ENCODE data around the gene SVEP1.
"Not testable (repeated sequence)": the region's sequence is repeated elsewhere in the genome, so short reads cannot be mapped to it uniquely, and the experiment has no call there.

The SVEP1 gene

DNA sequence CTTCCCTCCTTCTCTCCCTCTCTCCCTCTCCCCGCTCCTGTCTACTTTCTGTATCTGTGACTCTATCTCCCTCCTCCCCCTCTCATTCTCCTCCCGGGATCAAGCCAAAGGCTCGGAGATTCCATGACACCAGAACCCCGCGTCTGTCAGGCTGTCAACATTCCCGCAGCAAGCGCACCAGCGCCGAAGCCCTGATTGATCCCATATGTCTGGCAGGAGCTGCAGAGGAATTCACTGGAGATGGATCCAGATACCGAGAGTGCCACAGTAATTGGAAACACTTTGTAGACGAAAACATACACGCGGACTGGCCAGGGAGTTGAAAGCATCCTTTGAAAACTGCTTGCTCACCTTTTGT, 300 bp upstream of the SVEP1 start:
- DNase-seq, result peak in 16 of 58 donors; percentile 1 to 51 (median 25)

GRCh38 chr9:110578575-110579033, 937 bp downstream of the SVEP1 start:
- DNase-seq, result peak in 1 of 58 donors; percentile 47

DNA sequence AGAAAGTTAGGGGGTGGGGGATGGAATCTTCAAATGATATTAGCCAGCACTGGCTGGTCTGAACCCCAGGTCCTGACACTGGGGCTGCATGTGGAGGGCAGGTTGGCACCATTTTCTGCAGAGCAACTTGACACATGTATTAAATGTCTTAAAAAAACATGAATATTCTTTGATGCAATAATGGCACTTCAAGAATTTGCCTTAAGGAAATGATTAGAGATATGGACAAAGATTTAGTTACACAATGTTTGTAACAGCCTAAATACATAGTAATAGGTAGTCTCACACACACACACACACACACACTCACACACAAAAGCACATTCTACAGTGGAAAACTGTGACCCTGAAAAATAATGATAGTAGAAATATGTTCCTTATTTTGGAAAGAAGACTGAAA, 3.6 kb downstream of the SVEP1 start:
- no peak for DNase-seq

GRCh38 chr9:110575169-110575568, 4.4 kb downstream of the SVEP1 start:
- no peak for DNase-seq

GRCh38 chr9:110573305-110573704, 6.2 kb downstream of the SVEP1 start:
- no peak for DNase-seq

DNA sequence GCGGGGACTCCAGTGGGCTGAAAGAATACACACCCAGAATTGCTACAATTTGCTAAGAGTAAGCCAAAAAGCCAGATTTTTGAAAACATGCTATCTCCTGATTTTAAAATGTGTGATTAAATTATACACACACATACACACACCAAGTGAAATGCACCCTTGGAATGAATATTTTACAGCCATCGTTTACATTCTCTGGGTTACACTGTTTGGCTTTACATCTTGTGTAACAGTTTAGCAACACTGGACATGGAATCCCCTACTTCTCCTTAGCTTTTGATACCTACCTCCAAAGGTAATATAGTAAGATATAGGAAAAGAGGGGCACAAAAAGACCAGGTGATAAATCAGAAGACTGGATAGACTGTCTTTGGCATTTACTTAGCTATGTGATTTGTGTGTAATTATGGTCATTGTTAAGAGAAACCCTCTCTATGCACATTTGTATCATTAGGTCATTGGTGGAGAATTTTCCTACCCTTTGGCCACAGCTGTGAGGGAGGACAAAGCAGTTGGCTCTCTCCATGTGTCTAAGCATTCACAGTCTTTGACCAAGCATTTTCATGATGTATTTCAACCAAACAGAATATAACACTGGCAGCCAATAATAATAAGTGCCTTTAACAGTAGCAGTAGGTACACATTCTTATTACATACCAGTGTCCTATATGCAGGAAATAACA, 7.6 kb downstream of the SVEP1 start:
- no peak for DNase-seq

GRCh38 chr9:110566156-110566555, 13.4 kb downstream of the SVEP1 start:
- no peak for DNase-seq

GRCh38 chr9:110561826-110562225, 17.7 kb downstream of the SVEP1 start:
- DNase-seq, result no peak

DNA sequence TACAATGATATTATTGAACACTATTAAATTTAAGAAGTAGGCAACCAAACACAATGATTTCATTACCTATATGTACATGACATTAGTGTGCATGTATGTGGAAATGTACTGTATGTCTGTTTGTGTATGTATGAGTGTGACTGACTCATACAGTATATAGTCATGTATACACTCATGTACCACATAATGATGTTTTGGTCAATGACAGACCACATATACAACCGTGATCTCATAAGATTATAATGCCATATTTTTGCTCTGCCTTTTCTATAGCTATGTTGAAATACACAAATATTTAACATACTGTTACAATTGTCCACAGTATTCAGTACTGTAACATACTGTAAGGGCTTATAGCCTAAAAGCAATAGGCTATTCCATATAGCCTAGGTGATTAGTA, 19.7 kb downstream of the SVEP1 start:
- DNase-seq, result no peak

GRCh38 chr9:110555551-110556331, 23.8 kb downstream of the SVEP1 start:
- no peak for DNase-seq

DNA sequence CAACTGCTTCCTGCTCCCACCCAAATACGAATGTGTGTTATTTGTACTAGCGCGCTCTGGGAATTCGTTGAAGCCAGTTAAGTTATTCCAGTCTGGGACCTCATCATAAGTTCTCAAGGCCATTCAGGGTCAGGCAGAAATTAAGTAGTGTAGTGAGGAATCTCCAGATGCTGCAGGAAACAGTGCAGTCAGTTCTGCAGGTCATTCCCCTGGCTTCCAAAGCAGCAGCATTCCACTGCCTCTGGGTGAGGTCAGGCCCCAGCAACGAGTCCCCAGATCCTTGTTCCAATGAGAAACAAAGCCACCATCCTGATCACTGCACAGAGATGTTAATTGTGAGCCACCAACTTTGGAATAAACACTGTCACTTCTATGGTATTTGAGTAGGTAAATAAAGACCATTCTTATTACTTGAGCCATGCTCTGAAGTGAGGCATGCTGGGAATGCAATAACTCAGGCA, 33.1 kb downstream of the SVEP1 start:
- no peak for DNase-seq

- DNase-seq, result peak in 11 of 58 donors; percentile 0 to 57 (median 20)
Measured at GRCh38 chr9:110545705-110546104, 33.8 kb downstream of the SVEP1 start.

GRCh38 chr9:110543631-110544051, 35.9 kb downstream of the SVEP1 start:
- DNase-seq, result peak in 4 of 58 donors; percentile 1 to 64 (median 16)

DNA sequence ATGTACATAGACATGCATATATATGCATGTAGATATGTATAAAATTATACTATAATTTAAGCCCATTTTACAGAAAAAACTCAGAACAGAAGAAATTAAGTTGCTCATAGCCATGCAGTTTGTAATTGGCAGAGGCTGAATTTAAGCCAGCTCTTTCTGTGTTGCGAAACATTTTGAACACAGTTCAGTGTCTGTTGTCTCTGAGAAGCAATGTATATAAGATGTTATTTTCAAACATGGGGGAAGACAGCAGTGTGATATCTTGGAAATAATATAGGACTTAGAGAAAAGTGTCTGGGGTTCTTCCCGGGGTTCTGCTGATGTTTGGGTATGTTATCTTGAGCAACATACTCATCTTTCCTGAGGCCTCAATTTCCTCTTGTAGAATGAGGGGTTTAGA, 37.6 kb downstream of the SVEP1 start:
- DNase-seq, result no peak

GRCh38 chr9:110538647-110539041, 40.9 kb downstream of the SVEP1 start:
- no peak for DNase-seq

DNA sequence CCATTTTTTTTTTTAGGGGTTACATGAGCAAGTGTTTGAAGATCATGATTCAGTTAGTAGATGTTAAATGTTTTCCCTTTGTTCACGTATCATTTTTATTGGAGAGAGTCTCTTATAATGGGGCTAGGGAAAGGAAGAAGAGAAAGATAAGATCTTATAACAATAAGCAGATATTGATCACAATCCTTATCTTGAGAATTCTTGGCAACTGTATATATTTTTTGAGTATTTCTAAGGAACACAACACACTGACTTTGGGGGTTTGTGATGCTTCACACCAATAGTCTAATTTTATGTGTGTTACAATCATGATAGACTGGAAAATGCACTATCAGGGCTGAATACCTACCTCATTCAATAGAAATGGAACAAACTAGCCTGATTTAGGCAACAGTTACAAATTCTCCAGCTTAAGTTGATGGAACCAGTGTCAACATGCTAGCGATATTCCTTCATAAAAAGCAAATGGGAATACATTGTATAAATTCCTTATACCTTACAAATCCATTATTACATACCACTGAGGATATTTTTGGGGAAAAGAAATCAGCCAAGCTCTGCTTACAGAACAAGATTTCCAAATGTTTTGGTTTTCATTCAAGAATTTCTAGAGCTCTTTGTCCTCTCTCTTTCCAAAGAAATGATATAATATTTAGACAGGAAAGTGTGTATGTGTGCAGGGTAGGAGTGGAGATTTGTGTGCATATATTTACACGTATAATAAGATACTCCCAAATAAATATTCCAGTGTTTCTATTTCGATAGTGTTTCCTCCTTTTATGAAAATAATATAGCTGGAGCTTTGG, 41.5 kb downstream of the SVEP1 start:
- DNase-seq, result no peak

DNA sequence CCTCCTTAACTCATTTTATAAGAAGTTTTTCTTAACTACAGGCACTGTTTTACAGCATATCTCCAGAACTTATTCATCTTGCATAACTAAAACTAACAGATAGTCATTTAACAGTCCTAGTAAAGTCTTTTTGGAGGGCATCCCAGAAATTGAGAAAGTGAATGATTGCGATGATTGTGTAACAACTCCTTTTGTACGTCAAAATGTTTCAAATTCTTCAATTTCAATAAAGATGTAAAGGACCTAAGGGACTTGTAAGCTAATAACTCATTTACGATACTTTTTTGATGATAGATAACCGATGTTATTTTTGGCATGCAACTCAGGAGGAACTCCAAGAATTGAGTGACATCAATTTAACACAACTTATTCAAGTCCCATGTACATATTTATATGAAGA, 42.7 kb downstream of the SVEP1 start:
- DNase-seq, result no peak

- DNase-seq, result not testable (repeated sequence)
Measured at GRCh38 chr9:110534162-110534561, 45.4 kb downstream of the SVEP1 start.

GRCh38 chr9:110532908-110533665, 46.5 kb downstream of the SVEP1 start:
- no peak for DNase-seq

GRCh38 chr9:110531776-110532175, 47.8 kb downstream of the SVEP1 start:
- DNase-seq, result no peak

DNA sequence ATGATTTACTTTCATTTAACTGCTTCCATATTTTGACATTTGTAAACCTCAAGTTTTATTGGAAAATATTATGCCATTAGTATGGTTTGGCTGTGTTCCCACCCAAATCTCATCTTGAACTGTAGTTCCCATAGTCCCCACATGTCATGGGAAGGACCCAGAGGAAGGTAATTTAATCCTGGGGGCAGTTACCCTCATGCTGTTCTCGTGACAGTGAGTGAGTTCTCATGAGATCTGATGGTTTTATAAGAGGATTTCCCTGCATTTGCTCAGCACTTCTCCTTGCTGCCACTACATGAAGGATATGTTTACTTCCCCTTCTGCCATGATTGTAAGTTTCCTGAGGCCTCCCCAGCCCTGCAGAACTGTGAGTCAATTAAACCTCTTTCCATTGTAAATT, 48.3 kb downstream of the SVEP1 start:
- DNase-seq, result not testable (repeated sequence)

Data from anterior cingulate cortex (tissue), 58 donors.